GM12878 (cell line): ENCODE measurements around the gene ZNF101. TPM values are rescaled to one million over a fixed set of nuclear protein-coding genes. Genes with fewer than 3 reads are reported as not detected.

Source experiments
- ATAC-seq: fragments of 200-7000 bp; cut with Tn5 transposase; 3 replicates; pipeline ENCODE4 v1.9.1; 2020; ENCODE audit warnings: mild to moderate bottlenecking, moderate library complexity
- BruUV-seq: library from RNA; stranded (reverse); fragments of 400-500 nt; replicated peaks from 2 replicates; lab custom pipeline; 2021; lab: Mats Ljungman, UMichigan
- CTCF ChIA-PET: fragments of 300-600 bp; sonication (Branson Sonifier 250); formaldehyde crosslinking; extraction: SDS; loops from one replicate; lab custom pipeline; 2021; ENCODE audit warnings: inconsistent platforms; lab: Yijun Ruan, JAX
- POLR2A ChIA-PET: fragments of 350-600 bp; formaldehyde crosslinking; extraction: SDS; loops from one replicate; lab custom pipeline; 2021; ENCODE audit warnings: inconsistent platforms; lab: Charles Lee
- RAD21 ChIA-PET: fragments of 300-600 bp; sonication (Branson Sonifier 250); formaldehyde crosslinking; loops from one replicate; lab custom pipeline; 2023; ENCODE audit warnings: antibody characterized with exemption; ENCODE audit not compliant: unreplicated experiment; lab: Charles Lee
- SMC1A ChIA-PET: fragments of 300-600 bp; sonication (Branson Sonifier 250); formaldehyde crosslinking; loops from one replicate; lab custom pipeline; 2023; ENCODE audit not compliant: unreplicated experiment, uncharacterized antibody; lab: Charles Lee
- DNase-seq: peaks from one replicate; pipeline ENCODE4 v3.0.0-alpha.2; 2011; ENCODE audit warnings: low read depth, low spot score
- FAIRE-seq: peaks from 3 replicates; lab custom pipeline; 2011; peaks lifted over from hg19 to GRCh38; lab: Jason Lieb, UNC
- H2AFZ ChIP-seq: 2 replicates; pipeline ENCODE4 v1.6.0; 2011; ENCODE audit warnings: low read depth, low read length, control low read depth; ENCODE audit not compliant: control insufficient read depth
- H3K27ac ChIP-seq: 2 replicates; pipeline ENCODE4 v1.5.1; 2011; ENCODE audit warnings: control low read depth; ENCODE audit not compliant: control insufficient read depth, insufficient read depth
- H3K27me3 ChIP-seq, 2 experiments: replicated peaks in 1 of 2; 2 replicates each; pipeline versions ENCODE4 v1.6.0 to v1.6.1; 2011; ENCODE audit warnings: low read length in 1 of 2; ENCODE audit not compliant: control insufficient read depth in 2 of 2, insufficient read depth in 2 of 2
- H3K36me3 ChIP-seq, 2 experiments: 2 replicates each; pipeline ENCODE4 v1.5.1; 2011; ENCODE audit warnings: low read length in 1 of 2; ENCODE audit not compliant: control insufficient read depth in 2 of 2, insufficient read depth in 2 of 2
- H3K4me1 ChIP-seq: 2 replicates; pipeline ENCODE4 v1.6.1; 2011; ENCODE audit warnings: mild to moderate bottlenecking, low read length, moderate library complexity, mixed read lengths; ENCODE audit not compliant: control insufficient read depth, insufficient read depth
- H3K4me2 ChIP-seq: 2 replicates; pipeline ENCODE4 v1.6.0; 2011; ENCODE audit warnings: control low read depth; ENCODE audit not compliant: control insufficient read depth, insufficient read depth
- H3K4me3 ChIP-seq: fragments of 200-600 bp; sonication (generic); 2 replicates; pipeline ENCODE4 v1.5.1; 2016
- H3K79me2 ChIP-seq: 2 replicates; pipeline ENCODE4 v1.6.0; 2011; ENCODE audit warnings: low read length; ENCODE audit not compliant: control insufficient read depth, insufficient read depth
- H3K9ac ChIP-seq: 2 replicates; pipeline ENCODE4 v1.8.0; 2011; ENCODE audit warnings: low read length, control low read depth, mixed read lengths; ENCODE audit not compliant: control insufficient read depth, insufficient read depth
- H3K9me3 ChIP-seq: replicated peaks from 3 replicates; pipeline ENCODE4 v1.5.1; 2011; ENCODE audit warnings: mild to moderate bottlenecking, low read length; ENCODE audit not compliant: control insufficient read depth, insufficient read depth
- H4K20me1 ChIP-seq: 2 replicates; pipeline ENCODE4 v1.6.0; 2011; ENCODE audit not compliant: control insufficient read depth, insufficient read depth
- POLR2A ChIP-seq: IDR thresholded peaks from 2 replicates; pipeline ENCODE4 v1.6.1; 2011; ENCODE audit warnings: low read depth, mild to moderate bottlenecking, low read length
- ZBTB33 ChIP-seq: fragments of 450-650 bp; IDR thresholded peaks from 2 replicates; pipeline ENCODE4 v1.6.1; 2017; ENCODE audit warnings: mild to moderate bottlenecking
- ZBTB4 ChIP-seq: fragments of 450-650 bp; formaldehyde crosslinking; IDR thresholded peaks from 2 replicates; pipeline ENCODE4 v1.4.0; 2022; ENCODE audit warnings: mild to moderate bottlenecking, moderate library complexity
- WGBS: methylation state at CpG from one replicate; pipeline ENCODE4 v1.1.6; 2016; ENCODE audit warnings: low lambda C conversion rate; ENCODE audit not compliant: insufficient replicate concordance, insufficient coverage; ENCODE audit errors: missing lambda C conversion rate; 5-methylcytosine and 5-hydroxymethylcytosine counted together
- in situ Hi-C: fragments of 300-500 bp; cut with MboI; formaldehyde crosslinking; loops from 9 replicates; pipeline ENCODE4 v1.14.3; 2018; ENCODE audit warnings: mixed read lengths
- intact Hi-C: fragments of 100-400 bp; cut with micrococcal nuclease; formaldehyde crosslinking; loops from one replicate; pipeline ENCODE4 v1.14.2; 2022; ENCODE audit not compliant: unreplicated experiment
- polyA plus RNA-seq, 11 experiments: library from polyadenylated mRNA; depleted of rRNA in 4 of 11; unstranded in 6 of 11; stranded (reverse) in 5 of 11; fragments of >200 nt; fragmentation: Nextera tagmentation in 4 of 11; fragmentation: Illumina TruSeq in 1 of 11; extraction: Ambion mirVana in 4 of 11; extraction: Trizol in 1 of 11; gene quantifications; 1 replicate in 1 of 11; 2 replicates in 10 of 11; pipeline versions ENCODE4 v1.2.1 to v1.2.3, GENCODE V29; 2011 to 2016; ENCODE audit warnings: inconsistent platforms in 2 of 11, missing spikeins in 2 of 11, low read depth in 1 of 11
- total RNA-seq, 4 experiments: library from RNA; depleted of rRNA in 3 of 4; stranded (reverse); fragments of >200 nt in 3 of 4; fragmentation: Illumina TruSeq in 1 of 4; extraction: Trizol in 1 of 4; gene quantifications; 2 replicates each; pipeline versions ENCODE4 v1.2.1 to v1.2.3, GENCODE V29; 2013 to 2021

Gene ZNF101
- total and polyA plus RNA-seq, 10 of the 15 experiments (the other 5 are each of a cell fraction or from before 2014, with no cell fraction given), result 15.2 to 40.5 (median 19.8) TPM

- TF ChIP-seq ZBTB33, result 0 out of 2 replicates have a peak, but pooled peaks have one; percentile 52
Observed at GRCh38 chr19:19624032-19624570, 44.5 kb upstream of the ZNF101 start (continued).

GRCh38 chr19:19626516-19627472 lies 41.8 kb upstream of the ZNF101 start:
- FAIRE-seq (no peak), ATAC-seq (no peak), DNase-seq (no peak)
- SMC1A ChIA-PET, result interaction anchor here (0.8 to 1.2 kb wide), 3 partner anchors 31 to 95 kb away, joined by 3 read pairs; no protein-coding TSS in a partner anchor
- H3K4me2 ChIP-seq, result peak overlapping the region; percentile 82
- no peak for TF ChIP-seq ZBTB4
- TF ChIP-seq POLR2A, result peak; percentile 77
- H3K27ac ChIP-seq, result peak overlapping the region; percentile 58; the same call in 1 of the 2 replicates
- H3K4me3 ChIP-seq, result peak overlapping the region; percentile 76
- intact Hi-C loops, result no loop called here
- no peaks in the 10 kb centered on the region for H3K79me2 ChIP-seq
- CTCF ChIA-PET, result interaction anchor here (0.6 to 1.3 kb wide), 5 partner anchors 11 to 95 kb away, joined by 3 to 4 read pairs (median 3); no protein-coding TSS in a partner anchor
- POLR2A ChIA-PET, result interaction anchor here (1.7 to 3.0 kb wide), 3 partner anchors 14 to 35 kb away, joined by 5 to 10 read pairs (median 8); no protein-coding TSS in a partner anchor
- 0 out of 2 replicates have a peak, but pooled peaks cover 5% of the 10 kb centered on the region for H3K4me1 ChIP-seq
- peak overlapping the region; percentile 52 for H3K9ac ChIP-seq
- peaks cover 0 to 8% of the 10 kb centered on the region in 2 experiments; a peak in 3 of 4 replicates for H3K36me3 ChIP-seq
- H2AFZ ChIP-seq, result no peak overlapping the region
- RAD21 ChIA-PET, result interaction anchor here (0.9 to 1.9 kb wide), 2 partner anchors 9 to 95 kb away, joined by 3 to 5 read pairs; no protein-coding TSS in a partner anchor
- H4K20me1 ChIP-seq, result no peaks in the 10 kb centered on the region
- in situ Hi-C loops, result no loop called here
- 92% methylated on average over 48 of the region's 48 CpGs for WGBS
- BruUV-seq, result no TSS peak
- H3K27me3 ChIP-seq, result no peaks in the 10 kb centered on the region
- H3K9me3 ChIP-seq, result no peaks in the 10 kb centered on the region
